Measurements from ENCODE around the gene DOCK8. TPM values are rescaled to one million over a fixed set of nuclear protein-coding genes. Genes with fewer than 3 reads are reported as not detected.

The DOCK8 gene
- total RNA-seq, 2 experiments from 2014 or later: 59.0 to 145 TPM

GRCh38 chr9:272251-273213 lies 57.9 kb downstream of the DOCK8 start:
- Histone ChIP-seq H3K4me1 (ENCODE audit: insufficient read depth, low read length, poor library complexity, severe bottlenecking) (peaks cover 26% of the 10 kb centered on the region), H2AFZ (ENCODE audit: low read length) (peak overlapping the region; percentile 91), H3K4me2 (ENCODE audit: low read length) (peak overlapping the region; percentile 85), H3K79me2 (ENCODE audit: insufficient read depth, low read depth, low read length) (peaks cover 42% of the 10 kb centered on the region), H3K9me2 (ENCODE audit: insufficient read depth, low read length) (no peaks in the 10 kb centered on the region), H3K27ac (ENCODE audit: low read depth, low read length, poor library complexity, severe bottlenecking) (peak overlapping the region; percentile 94), H3K4me3 (ENCODE audit: low read depth, low read length, poor library complexity, severe bottlenecking) (peak overlapping the region; percentile 74), H4K20me1 (ENCODE audit: insufficient read depth, low read length) (no peaks in the 10 kb centered on the region), H3K36me3 (ENCODE audit: insufficient read depth, low read length) (peaks cover 31% of the 10 kb centered on the region), H3K9me3 (ENCODE audit: low read length) (no peaks in the 10 kb centered on the region; the same call in 1 of the 2 replicates)
- ChIA-PET POLR2A (interaction anchor here (0.5 to 3.5 kb wide), 9 partner anchors 13 to 732 kb away, joined by 3 to 14 read pairs (median 3); partner anchors contain the start of gene DOCK8), CTCF (ENCODE audit: unreplicated experiment) (no interaction called here)
- peak; percentile 91 for DNase-seq (ENCODE audit: low spot score)
- BruUV-seq (replicated peaks): no TSS peak
- intact Hi-C loops (cut with micrococcal nuclease; ENCODE audit: unreplicated experiment): loop anchor here (1.0 to 5.0 kb wide), 2 partner anchors 57 to 295 kb away; no protein-coding TSS in a partner anchor
- no peak for TF ChIP-seq EZH2phosphoT487 (IDR thresholded peaks at IDR 0.05; ENCODE audit: borderline replicate concordance, low read depth, low read length)
- TF ChIP-seq CTCF (conservative IDR thresholded peaks at IDR 0.05; ENCODE audit: low read length): no peak

GRCh38 chr9:274406-274805 lies 59.7 kb downstream of the DOCK8 start:
- no TSS peak for BruUV-seq (replicated peaks)
- H3K27ac ChIP-seq (ENCODE audit: low read depth, low read length, poor library complexity, severe bottlenecking): peak overlapping the region; percentile 94
- POLR2A ChIA-PET: interaction anchor here (3.5 kb wide), 1 partner anchor 59 kb away, joined by 14 read pairs; the partner anchor contains the start of gene DOCK8
- DNase-seq (ENCODE audit: low spot score): no peak
- intact Hi-C loops (cut with micrococcal nuclease; ENCODE audit: unreplicated experiment): loop anchor here (5.0 kb wide), 1 partner anchor 293 kb away; no protein-coding TSS in a partner anchor
- peak overlapping the region; percentile 91; the same call in 1 of the 2 replicates for H2AFZ ChIP-seq (ENCODE audit: low read length)
- H3K4me3 ChIP-seq (ENCODE audit: low read depth, low read length, poor library complexity, severe bottlenecking): peak overlapping the region; percentile 74
- no peak for TF ChIP-seq CTCF (conservative IDR thresholded peaks at IDR 0.05; ENCODE audit: low read length)
- no peak for TF ChIP-seq EZH2phosphoT487 (IDR thresholded peaks at IDR 0.05; ENCODE audit: borderline replicate concordance, low read depth, low read length)
- H3K9me2 ChIP-seq (ENCODE audit: insufficient read depth, low read length): no peaks in the 10 kb centered on the region
- peak overlapping the region; percentile 85 for H3K4me2 ChIP-seq (ENCODE audit: low read length)
- peaks cover 57% of the 10 kb centered on the region for H3K79me2 ChIP-seq (ENCODE audit: insufficient read depth, low read depth, low read length)
- H3K4me1 ChIP-seq (ENCODE audit: insufficient read depth, low read length, poor library complexity, severe bottlenecking): peaks cover 34% of the 10 kb centered on the region
- H3K36me3 ChIP-seq (ENCODE audit: insufficient read depth, low read length): peaks cover 50% of the 10 kb centered on the region
- CTCF ChIA-PET (ENCODE audit: unreplicated experiment): no interaction called here
- H4K20me1 ChIP-seq (ENCODE audit: insufficient read depth, low read length): 0 out of 2 replicates have a peak, but pooled peaks cover 3% of the 10 kb centered on the region
- no peaks in the 10 kb centered on the region; the same call in 1 of the 2 replicates for H3K9me3 ChIP-seq (ENCODE audit: low read length)
